HG03565 (cell line): ENCODE results near the gene KCNJ10.
"Not testable (repeated sequence)": the region's sequence is repeated elsewhere in the genome, so short reads cannot be mapped to it uniquely, and the experiment has no call there.

ENCODE experiments used
- ATAC-seq: cut with Tn5 transposase; IDR thresholded peaks from one replicate; pipeline ENCODE4 v1.9.1; 2021; ENCODE audit warnings: mild to moderate bottlenecking, moderate library complexity; ENCODE audit not compliant: unreplicated experiment

Gene KCNJ10

DNA sequence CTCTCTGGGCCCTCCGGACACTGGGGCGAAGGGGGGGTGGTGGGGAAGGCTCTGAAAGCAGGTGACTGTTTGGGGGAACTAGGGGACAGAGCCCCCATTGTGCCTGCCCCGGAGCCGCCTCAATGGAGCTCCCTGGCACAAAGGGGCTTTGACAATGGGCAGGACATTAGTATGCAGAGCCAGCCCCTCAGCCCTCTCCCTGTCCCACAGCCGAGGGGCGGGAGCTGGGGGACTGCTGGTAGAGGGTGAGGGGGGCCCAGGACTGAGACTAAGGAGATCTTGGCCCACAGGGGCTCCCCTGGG lies 7.8 kb downstream of the KCNJ10 start:
- ATAC-seq, result no peak

DNA sequence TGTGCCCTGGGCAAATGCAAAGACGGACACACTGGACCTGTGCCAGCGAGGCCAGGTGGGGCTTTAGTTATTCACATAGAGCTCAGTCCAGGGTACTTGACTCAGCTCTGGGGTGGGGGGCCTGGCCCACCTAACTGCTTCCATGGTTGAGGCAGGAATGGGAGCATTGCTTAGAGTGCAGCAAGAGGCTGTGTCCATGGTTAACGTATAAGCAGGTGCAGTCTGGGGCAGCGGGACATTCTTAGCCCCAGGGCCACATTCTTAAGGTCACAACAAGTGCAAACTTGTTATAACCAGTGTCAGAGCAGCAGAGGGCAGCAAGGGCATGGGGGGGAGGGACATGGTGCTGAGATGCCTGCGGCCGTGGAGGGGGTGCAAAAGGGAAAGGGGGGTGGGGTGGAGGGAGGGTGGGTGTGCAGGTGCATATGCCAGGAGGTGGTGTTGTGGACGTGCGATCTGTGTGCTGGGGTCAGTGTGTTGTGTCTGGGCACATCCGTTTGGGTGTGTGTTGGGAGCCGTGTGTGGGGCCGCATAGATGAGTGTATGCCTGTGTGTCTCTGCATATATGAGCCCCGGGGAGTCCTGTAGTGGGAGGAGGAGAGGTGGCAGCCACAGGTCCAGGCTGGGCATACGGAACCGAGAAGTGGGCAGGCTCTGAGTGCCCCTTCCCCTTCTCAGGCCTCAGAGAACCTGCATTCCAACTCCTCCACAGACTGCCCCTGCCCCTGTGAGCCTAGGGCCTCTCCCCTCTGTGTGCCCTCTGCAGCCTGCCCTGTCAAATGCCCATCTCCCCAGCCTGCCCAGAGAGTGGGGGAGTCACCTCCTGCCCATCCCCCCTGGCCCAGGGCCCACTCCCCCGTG lies 8.4 kb downstream of the KCNJ10 start:
- ATAC-seq, result no peak

DNA sequence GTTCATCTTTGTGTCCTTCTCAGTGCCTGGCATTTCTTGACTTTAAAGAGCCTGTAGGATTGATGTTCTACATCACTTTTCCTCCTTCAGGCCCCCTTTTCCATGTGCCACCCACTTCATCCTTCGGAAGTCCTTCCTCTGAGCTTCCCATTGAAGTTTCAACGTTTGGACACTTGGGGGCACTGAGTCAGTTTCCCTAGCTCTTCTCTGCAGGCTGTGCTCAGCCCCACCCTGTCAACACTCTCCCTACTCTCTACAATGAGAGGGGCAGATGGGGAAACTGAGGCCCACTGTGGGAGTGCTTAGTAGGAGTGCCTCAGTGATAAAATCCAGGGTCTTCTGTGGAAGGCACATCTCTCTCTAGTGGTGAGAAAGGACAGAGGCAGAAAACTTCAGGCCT lies 11.9 kb downstream of the KCNJ10 start:
- no peak for ATAC-seq

DNA sequence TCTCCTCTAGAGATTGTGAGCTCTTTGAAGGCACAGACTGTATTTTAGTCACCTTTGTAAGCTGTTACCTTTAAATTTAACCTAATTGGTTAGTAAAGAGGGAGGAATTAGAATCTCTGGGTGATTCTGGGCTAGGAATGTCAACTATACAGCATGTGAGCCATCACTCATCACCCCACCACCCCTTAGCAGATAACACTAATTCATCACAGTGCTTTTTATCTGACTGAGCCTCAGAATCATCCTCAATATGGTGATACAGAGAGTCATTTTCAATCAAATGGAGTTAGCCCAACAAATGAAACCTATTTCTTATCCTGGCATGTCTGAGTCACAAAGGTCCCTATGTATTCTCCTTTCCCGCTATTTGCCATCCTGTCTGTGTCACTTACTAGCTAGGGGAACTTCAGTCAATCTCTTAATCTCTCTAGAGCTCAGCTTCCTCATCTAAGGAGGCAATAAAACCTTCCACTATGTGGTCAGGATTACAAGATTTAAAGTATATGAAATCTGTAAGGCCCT lies 13.3 kb downstream of the KCNJ10 start:
- ATAC-seq, result no peak

GRCh38 chr1:160053548-160054365 lies 16.2 kb downstream of the KCNJ10 start:
- ATAC-seq, result no peak

- ATAC-seq, result no peak
These were observed 17.0 kb downstream of the KCNJ10 start for GRCh38 chr1:160052936-160053335.

GRCh38 chr1:160050619-160051018 lies 19.3 kb downstream of the KCNJ10 start:
- no peak for ATAC-seq

GRCh38 chr1:160050182-160050581 lies 19.8 kb downstream of the KCNJ10 start:
- ATAC-seq, result not testable (repeated sequence)

DNA sequence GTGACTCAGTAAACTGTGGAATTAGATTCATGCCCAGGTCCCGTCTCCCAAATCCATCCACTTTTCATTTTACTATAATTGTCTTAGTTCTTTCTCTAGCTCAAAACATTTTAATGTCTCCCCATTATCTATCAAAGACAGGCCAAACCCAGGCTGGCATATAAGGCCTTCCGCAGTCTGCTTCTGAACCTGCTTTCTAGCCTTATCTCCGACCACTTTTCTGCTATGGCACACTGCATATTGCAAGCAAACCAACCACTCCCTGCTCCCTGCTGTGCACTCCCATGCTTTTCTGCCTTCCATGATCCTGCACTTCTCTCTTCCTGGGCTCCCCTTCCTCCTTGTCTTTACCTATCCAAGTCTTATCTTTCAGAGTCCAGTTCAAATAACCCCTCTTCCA lies 20.9 kb downstream of the KCNJ10 start:
- no peak for ATAC-seq

DNA sequence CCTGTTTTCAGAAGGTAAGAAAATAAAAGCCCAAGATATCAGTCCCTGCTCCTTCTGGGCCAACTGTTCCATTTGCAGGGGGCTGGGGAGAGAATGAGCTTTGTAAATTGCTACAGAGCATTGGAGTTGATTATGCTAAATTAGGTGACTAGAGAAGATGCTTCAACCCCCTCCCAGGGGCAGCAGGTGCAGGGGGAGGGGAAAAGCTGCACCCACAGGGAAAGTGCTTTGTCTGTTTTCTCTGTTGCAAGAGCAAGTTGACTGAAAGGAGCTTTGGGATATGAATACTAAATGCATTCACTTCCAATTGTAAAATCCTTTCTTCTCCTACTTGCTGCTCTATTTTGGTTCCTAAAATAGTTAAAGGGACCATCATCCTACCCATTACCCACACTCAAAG lies 21.6 kb downstream of the KCNJ10 start:
- no peak for ATAC-seq

- ATAC-seq, result no peak
These were observed 22.6 kb downstream of the KCNJ10 start for GRCh38 chr1:160047111-160047991.

DNA sequence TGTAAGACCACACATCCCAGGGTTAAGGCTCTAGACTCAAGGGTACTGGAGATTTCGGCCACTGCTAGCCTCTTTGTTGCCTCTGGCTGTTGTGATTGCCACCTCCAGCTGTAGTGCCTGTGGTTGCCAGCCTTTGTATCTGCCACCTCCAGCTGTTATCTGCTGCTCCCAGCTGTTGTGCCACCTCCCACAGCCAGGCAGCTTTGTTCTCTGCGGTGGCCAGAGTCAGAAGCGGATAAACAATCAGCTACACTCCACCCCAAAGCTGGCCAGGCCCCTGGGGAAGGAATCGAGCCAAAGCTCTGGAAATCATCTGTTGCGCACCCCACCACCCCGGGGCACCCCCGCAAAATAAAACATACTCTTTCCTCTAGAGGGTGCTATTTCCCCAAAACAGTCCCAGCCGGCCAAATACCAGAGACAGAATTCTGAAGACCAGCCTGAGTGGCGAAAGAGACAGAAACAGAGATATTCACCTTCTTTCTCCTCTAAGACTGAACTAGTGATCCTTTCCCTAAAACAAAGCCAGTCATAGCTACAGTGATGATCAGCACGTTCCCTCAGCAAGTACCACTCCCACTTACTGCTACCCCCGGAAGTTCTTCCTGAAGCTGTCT lies 23.4 kb downstream of the KCNJ10 start:
- ATAC-seq, result peak; percentile 51

GRCh38 chr1:160045653-160046052 lies 24.3 kb downstream of the KCNJ10 start:
- ATAC-seq, result no peak

GRCh38 chr1:160043543-160043942 lies 26.4 kb downstream of the KCNJ10 start:
- no peak for ATAC-seq

DNA sequence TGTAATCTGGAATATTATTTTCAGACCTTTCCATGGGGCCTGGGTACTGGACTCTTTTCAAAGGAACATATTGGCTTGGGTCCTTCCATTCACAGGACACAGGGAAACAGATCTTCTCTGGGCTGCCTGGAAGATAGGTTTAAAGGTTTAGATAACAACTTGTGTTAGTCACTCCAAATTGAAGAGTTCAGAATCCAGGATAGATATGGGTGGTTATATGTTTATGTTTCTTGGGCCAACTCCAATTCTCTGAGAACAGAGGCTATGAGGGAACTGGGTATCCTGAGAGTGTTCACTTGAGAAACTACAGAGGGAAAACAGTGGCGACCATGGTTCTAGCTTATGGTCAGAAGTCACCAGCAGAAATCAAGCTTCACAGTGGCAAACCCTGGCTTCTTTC lies 29.5 kb downstream of the KCNJ10 start:
- ATAC-seq, result no peak

GRCh38 chr1:160032165-160032820 lies 37.7 kb downstream of the KCNJ10 start:
- no peak for ATAC-seq

DNA sequence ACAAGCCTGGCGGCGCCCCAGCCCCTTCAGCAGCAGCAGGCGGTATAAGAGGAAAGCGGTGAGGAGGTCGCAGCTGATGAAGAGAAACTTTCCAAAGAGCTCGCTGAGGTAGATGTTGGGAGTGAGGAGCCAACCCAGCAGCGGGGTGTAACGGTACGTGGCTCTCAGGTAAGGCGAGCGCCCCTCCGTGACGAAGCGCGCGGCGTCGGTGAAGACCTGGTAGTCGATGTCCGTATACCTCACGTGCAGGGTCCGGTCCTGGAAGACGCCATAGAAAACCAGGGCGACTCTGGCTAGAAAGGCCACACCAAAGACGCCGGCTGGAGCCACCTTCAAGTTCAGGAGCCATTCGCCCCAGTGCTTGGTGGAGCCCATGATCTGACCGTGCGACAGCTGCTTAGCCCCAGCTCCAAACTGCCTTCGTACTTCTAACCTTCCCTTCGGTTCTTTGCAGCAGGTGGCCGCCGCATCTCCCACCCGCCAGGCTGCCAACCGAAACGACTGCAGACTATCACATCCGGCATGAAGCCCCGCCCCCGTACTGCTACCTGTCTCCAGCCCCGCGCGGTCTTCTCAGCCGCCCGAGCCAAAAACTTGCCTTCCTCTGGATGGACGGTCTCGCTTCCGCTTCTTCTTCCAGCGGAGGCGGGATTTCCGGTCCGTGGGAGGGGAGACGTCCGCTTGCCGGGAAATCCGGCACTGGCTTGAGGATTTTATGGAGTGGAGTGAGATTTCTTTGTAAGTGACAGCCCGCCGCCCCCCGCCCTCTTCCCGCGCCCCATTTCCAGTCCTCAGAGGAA lies 38.4 kb downstream of the KCNJ10 start, which contains the start of gene PIGM:
TSS of gene PIGM (minus strand) at position 626 of the 800 bp plus-strand sequence. CDS start at position 375, 251 bp downstream.
- ATAC-seq, result peak; percentile 94

DNA sequence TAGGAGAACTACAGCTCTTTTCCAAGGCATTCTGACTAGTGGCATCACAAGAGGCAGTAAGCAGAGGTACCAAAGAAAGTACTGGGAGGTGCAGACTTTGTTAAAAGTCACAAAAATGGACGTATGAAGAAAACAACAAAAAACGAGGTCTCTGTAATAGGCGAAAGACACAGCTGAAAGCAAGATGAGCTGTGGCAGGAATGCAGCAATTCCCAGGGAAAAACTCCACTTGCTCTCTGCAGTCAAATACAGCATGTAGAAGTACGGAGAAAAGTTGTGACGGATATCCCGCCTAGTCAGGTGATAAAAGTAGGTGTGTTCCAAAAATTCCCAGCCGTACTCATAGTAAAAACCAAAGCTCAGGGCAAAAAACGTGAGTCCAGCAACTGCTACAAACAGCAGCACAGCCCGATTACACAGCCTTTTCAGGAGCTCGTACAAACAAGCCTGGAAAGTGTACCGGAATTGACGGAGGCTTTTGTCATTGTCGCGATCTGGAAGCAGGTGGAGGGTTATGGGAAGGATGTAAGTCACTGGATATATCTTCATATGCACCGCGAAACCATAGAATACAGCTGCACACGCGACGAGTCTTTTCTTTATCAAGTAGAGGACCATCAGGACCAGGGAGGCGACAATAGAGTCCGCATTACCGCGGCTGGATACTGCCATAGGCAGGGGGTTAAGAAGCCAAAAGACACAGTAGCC lies 39.1 kb downstream of the KCNJ10 start:
- ATAC-seq, result peak; percentile 1
